ENCODE results near the gene PPAN.

PPAN gene

GRCh38 chr19:10141479-10141878 lies 35.3 kb downstream of the PPAN start:
- no peaks in the 10 kb centered on the region for H3K9me3 ChIP-seq (ENCODE audit: control insufficient read depth, insufficient read depth, low read depth, low read length)
- no peak overlapping the region for H3K4me3 ChIP-seq (ENCODE audit: low read depth, low read length)
- no peaks in the 10 kb centered on the region for H3K4me1 ChIP-seq (ENCODE audit: control insufficient read depth, insufficient read depth, low read length)
- peaks cover 43 to 99% of the 10 kb centered on the region in 2 experiments for H3K36me3 ChIP-seq (ENCODE audit: control insufficient read depth in 2 of 2, insufficient read depth in 1 of 2, low read length in 2 of 2)
- CTCF ChIA-PET: interaction anchor here (0.6 to 1.1 kb wide), 2 partner anchors 9 to 91 kb away, joined by 3 to 5 read pairs; no protein-coding TSS in a partner anchor
- H3K27ac ChIP-seq (ENCODE audit: extremely low read depth, low read depth, low read length): no peak overlapping the region
- POLR2A ChIA-PET: no interaction called here
- TF ChIP-seq ZNF488 (tag by site-specific recombination; IDR thresholded peaks at IDR 0.05) (no peak), ZBTB11 (tag by site-specific recombination; conservative IDR thresholded peaks at IDR 0.05; ENCODE audit: low read depth) (no peak), KLF9 (tag by site-specific recombination; IDR thresholded peaks at IDR 0.05; ENCODE audit: low read depth) (no peak), ZNF658 (tag by site-specific recombination; IDR thresholded peaks at IDR 0.05) (no peak), EGR2 (tag by site-specific recombination; IDR thresholded peaks at IDR 0.05; ENCODE audit: low read depth) (no peak), ZNF211 (tag by site-specific recombination; IDR thresholded peaks at IDR 0.05; ENCODE audit: low read depth) (no peak), ZNF626 (tag by site-specific recombination; IDR thresholded peaks at IDR 0.05) (no peak)

GRCh38 chr19:10141973-10142372 lies 35.8 kb downstream of the PPAN start:
- TF ChIP-seq ZNF555 (tag by site-specific recombination; conservative IDR thresholded peaks at IDR 0.05): no peak
- no peak for TF ChIP-seq ZIC2 (tag by site-specific recombination; IDR thresholded peaks at IDR 0.05)
- TF ChIP-seq MYNN (tag by site-specific recombination; IDR thresholded peaks at IDR 0.05; ENCODE audit: borderline replicate concordance): no peak
- no peak for TF ChIP-seq ZNF510 (tag by site-specific recombination; IDR thresholded peaks at IDR 0.05; ENCODE audit: insufficient replicate concordance)
- TF ChIP-seq PRDM6 (tag by site-specific recombination; IDR thresholded peaks at IDR 0.05): no peak
- TF ChIP-seq KLF16 (tag by site-specific recombination; IDR thresholded peaks at IDR 0.05): no peak
- TF ChIP-seq ZNF704 (tag by site-specific recombination; IDR thresholded peaks at IDR 0.05): no peak
- CTCF ChIA-PET: interaction anchor here (0.6 to 1.1 kb wide), 4 partner anchors 9 to 516 kb away, joined by 3 to 5 read pairs (median 4); no protein-coding TSS in a partner anchor
- Histone ChIP-seq H3K4me1 (ENCODE audit: control insufficient read depth, insufficient read depth, low read length) (no peaks in the 10 kb centered on the region), H3K27ac (ENCODE audit: extremely low read depth, low read depth, low read length) (no peak overlapping the region), H3K9me3 (ENCODE audit: control insufficient read depth, insufficient read depth, low read depth, low read length) (no peaks in the 10 kb centered on the region), H3K4me3 (ENCODE audit: low read depth, low read length) (no peak overlapping the region), H3K36me3 (ENCODE audit: control insufficient read depth in 2 of 2, insufficient read depth in 1 of 2, low read length in 2 of 2) (peaks cover 42 to 100% of the 10 kb centered on the region in 2 experiments)
- POLR2A ChIA-PET: no interaction called here
